CD14-positive monocyte (primary cell): Measurements from ENCODE around the gene PRR36. TPM values are rescaled to one million over a fixed set of nuclear protein-coding genes. Genes with fewer than 3 reads are reported as not detected.

Experiments
- DNase-seq, 3 donors: peaks; one replicate each; pipeline ENCODE4 v3.0.0-alpha.2; 2011 to 2022
- H2AFZ ChIP-seq: 2 replicates; pipeline ENCODE4 v1.6.0; 2012; ENCODE audit warnings: mild to moderate bottlenecking, low read depth, low read length, inconsistent platforms; ENCODE audit not compliant: insufficient read depth, poor library complexity, severe bottlenecking
- H3K27ac ChIP-seq, 2 donors: 1 replicate in 1 of 2; 2 replicates in 1 of 2; pipeline ENCODE4 v1.5.1; 2012 to 2013; ENCODE audit warnings: low read length in 2 of 2, control low read depth in 1 of 2, inconsistent platforms in 1 of 2, low read depth in 1 of 2, mild to moderate bottlenecking in 1 of 2
- H3K27me3 ChIP-seq, 2 donors: one replicate each; pipeline versions ENCODE4 v1.6.0 to v1.6.1; 2011 to 2013; ENCODE audit warnings: low read length in 2 of 2; ENCODE audit not compliant: control insufficient read depth in 2 of 2, insufficient read depth in 2 of 2
- H3K36me3 ChIP-seq, 2 donors: replicated peaks in 1 of 2; 1 replicate in 1 of 2; 2 replicates in 1 of 2; pipeline versions ENCODE4 v1.5.1 to v1.6.1; 2012 to 2013; ENCODE audit warnings: low read length in 2 of 2, control low read depth in 1 of 2, inconsistent platforms in 1 of 2, mild to moderate bottlenecking in 1 of 2; ENCODE audit not compliant: insufficient read depth in 2 of 2, control insufficient read depth in 1 of 2
- H3K4me1 ChIP-seq, 2 donors: 1 replicate in 1 of 2; 2 replicates in 1 of 2; pipeline versions ENCODE4 v1.5.1 to v1.6.1; 2012 to 2013; ENCODE audit warnings: low read length in 2 of 2, control low read depth in 1 of 2, inconsistent platforms in 1 of 2, mild to moderate bottlenecking in 1 of 2, moderate library complexity in 1 of 2; ENCODE audit not compliant: insufficient read depth in 2 of 2, control insufficient read depth in 1 of 2
- H3K4me2 ChIP-seq: replicated peaks from 2 replicates; pipeline ENCODE3; 2012; ENCODE audit warnings: low read length, moderate library complexity, mild to moderate bottlenecking; ENCODE audit not compliant: poor library complexity, severe bottlenecking; ENCODE audit errors: extremely low read depth
- H3K4me3 ChIP-seq, 3 experiments: fragments of 200-600 bp in 1 of 3; sonication (generic) in 1 of 3; replicated peaks in 1 of 3; 1 replicate in 2 of 3; 2 replicates in 1 of 3; pipeline ENCODE4 v1.5.1; 2011 to 2013; ENCODE audit warnings: low read length in 3 of 3, mild to moderate bottlenecking in 3 of 3, control low read depth in 2 of 3, low read depth in 2 of 3, inconsistent platforms in 1 of 3, moderate library complexity in 1 of 3
- H3K79me2 ChIP-seq: 2 replicates; pipeline ENCODE4 v1.6.0; 2012; ENCODE audit warnings: mild to moderate bottlenecking, control low read depth, inconsistent platforms, low read length, moderate library complexity; ENCODE audit not compliant: insufficient read depth
- H3K9ac ChIP-seq: 2 replicates; pipeline ENCODE4 v1.6.0; 2017; ENCODE audit warnings: low read length, mild to moderate bottlenecking; ENCODE audit not compliant: insufficient read depth, poor library complexity, severe bottlenecking
- H3K9me3 ChIP-seq, 2 donors: replicated peaks in 1 of 2; 1 replicate in 1 of 2; 2 replicates in 1 of 2; pipeline versions ENCODE4 v1.5.1 to v1.6.1; 2012 to 2013; ENCODE audit warnings: low read length in 2 of 2, control low read depth in 1 of 2; ENCODE audit not compliant: control insufficient read depth in 1 of 2, insufficient read depth in 1 of 2
- H4K20me1 ChIP-seq: 2 replicates; pipeline ENCODE4 v1.6.0; 2012; ENCODE audit warnings: mild to moderate bottlenecking, low read length, control low read depth, moderate library complexity; ENCODE audit not compliant: insufficient read depth
- H3K27ac Mint-ChIP-seq, 7 donors: one replicate each; pipeline ENCODE4 v1.8.0; 2020; ENCODE audit warnings: mild to moderate bottlenecking in 7 of 7, mixed read lengths in 7 of 7, moderate library complexity in 6 of 7, inconsistent platforms in 2 of 7
- H3K27me3 Mint-ChIP-seq, 3 donors: one replicate each; pipeline ENCODE4 v1.8.0; 2021 to 2022; ENCODE audit warnings: low read depth in 3 of 3, mild to moderate bottlenecking in 3 of 3, mixed read lengths in 3 of 3, moderate library complexity in 3 of 3, inconsistent platforms in 1 of 3
- H3K36me3 Mint-ChIP-seq, 2 donors: one replicate each; pipeline ENCODE4 v1.8.0; 2020; ENCODE audit warnings: mixed read lengths in 2 of 2, inconsistent platforms in 1 of 2, mild to moderate bottlenecking in 1 of 2
- H3K4me1 Mint-ChIP-seq: one replicate; pipeline ENCODE4 v1.8.0; 2020; ENCODE audit warnings: mild to moderate bottlenecking, mixed read lengths
- H3K4me3 Mint-ChIP-seq, 2 donors: one replicate each; pipeline ENCODE4 v1.8.0; 2020; ENCODE audit warnings: mild to moderate bottlenecking in 2 of 2, mixed read lengths in 2 of 2, moderate library complexity in 1 of 2
- H3K9me3 Mint-ChIP-seq, 7 donors: one replicate each; pipeline ENCODE4 v1.8.0; 2020 to 2022; ENCODE audit warnings: mixed read lengths in 7 of 7, mild to moderate bottlenecking in 6 of 7, moderate library complexity in 6 of 7, inconsistent platforms in 2 of 7
- WGBS: methylation state at CpG from one replicate; pipeline ENCODE4 v1.1.5; 2013; ENCODE audit warnings: missing lambda C conversion rate; ENCODE audit not compliant: insufficient coverage; 5-methylcytosine and 5-hydroxymethylcytosine counted together
- intact Hi-C, 2 donors: fragments of 100-400 bp; cut with micrococcal nuclease; formaldehyde crosslinking; loops; one replicate each; pipeline versions ENCODE4 v1.15.0 to v1.15.1; 2023
- polyA plus RNA-seq, 3 donors: library from polyadenylated mRNA; depleted of rRNA in 1 of 3; unstranded in 2 of 3; stranded (reverse) in 1 of 3; fragments of 300-500 nt in 2 of 3; fragments of >200 nt in 1 of 3; fragmentation: Illumina TruSeq in 2 of 3; gene quantifications; 1 replicate in 2 of 3; 2 replicates in 1 of 3; pipeline ENCODE4 v1.2.3, GENCODE V29; 2012 to 2021
- TF ChIP-seq, protein P1 (sequence below): fragments of 200-600 bp; IDR thresholded peaks from one replicate; pipeline ENCODE4 v1.8.0; 2022; ENCODE audit warnings: antibody characterized with exemption, mild to moderate bottlenecking

PRR36 gene
- polyA plus RNA-seq, 3 donors = not detected

DNA sequence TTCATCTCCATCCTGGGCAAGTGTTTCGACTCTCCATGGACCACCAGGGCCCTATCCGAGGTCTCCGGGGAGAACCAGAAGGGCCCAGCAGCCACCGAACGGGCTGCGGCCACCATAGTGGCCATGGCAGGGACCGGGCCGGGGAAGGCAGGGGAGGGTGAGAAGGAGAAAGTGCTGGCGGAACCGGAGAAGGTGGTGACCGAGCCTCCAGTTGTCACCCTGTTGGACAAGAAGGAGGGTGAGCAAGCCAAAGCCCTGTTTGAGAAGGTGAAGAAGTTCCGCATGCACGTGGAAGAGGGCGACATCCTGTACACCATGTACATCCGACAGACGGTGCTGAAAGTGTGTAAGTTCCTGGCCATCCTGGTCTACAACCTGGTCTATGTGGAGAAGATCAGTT, 24.8 kb upstream of the PRR36 start:
- Mint-ChIP-seq H3K4me1 (peaks cover 15% of the 10 kb centered on the region), H3K9me3 (peaks cover 0 to 3% (median 0%) of the 10 kb centered on the region in 7 donors), H3K36me3 (no peaks in the 10 kb centered on the region), H3K27me3 (peaks cover 10 to 11% (median 11%) of the 10 kb centered on the region in 3 donors), H3K27ac (no peak overlapping the region), H3K4me3 (no peak overlapping the region)
- Histone ChIP-seq H3K79me2 (no peaks in the 10 kb centered on the region), H3K9me3 (no peaks in the 10 kb centered on the region), H3K4me2 (no peak overlapping the region), H3K4me3 (no peak overlapping the region), H4K20me1 (no peaks in the 10 kb centered on the region), H2AFZ (no peak overlapping the region), H3K27ac (no peak overlapping the region), H3K36me3 (no peaks in the 10 kb centered on the region), H3K27me3 (peaks cover 0 to 5% of the 10 kb centered on the region in 2 donors), H3K9ac (no peak overlapping the region), H3K4me1 (peaks cover 9 to 12% of the 10 kb centered on the region in 2 donors)
- DNase-seq = no peak
- intact Hi-C loops = no loop called here
- WGBS = 95% methylated on average over 15 of the region's 16 CpGs
- TF ChIP-seq, protein P1, sequence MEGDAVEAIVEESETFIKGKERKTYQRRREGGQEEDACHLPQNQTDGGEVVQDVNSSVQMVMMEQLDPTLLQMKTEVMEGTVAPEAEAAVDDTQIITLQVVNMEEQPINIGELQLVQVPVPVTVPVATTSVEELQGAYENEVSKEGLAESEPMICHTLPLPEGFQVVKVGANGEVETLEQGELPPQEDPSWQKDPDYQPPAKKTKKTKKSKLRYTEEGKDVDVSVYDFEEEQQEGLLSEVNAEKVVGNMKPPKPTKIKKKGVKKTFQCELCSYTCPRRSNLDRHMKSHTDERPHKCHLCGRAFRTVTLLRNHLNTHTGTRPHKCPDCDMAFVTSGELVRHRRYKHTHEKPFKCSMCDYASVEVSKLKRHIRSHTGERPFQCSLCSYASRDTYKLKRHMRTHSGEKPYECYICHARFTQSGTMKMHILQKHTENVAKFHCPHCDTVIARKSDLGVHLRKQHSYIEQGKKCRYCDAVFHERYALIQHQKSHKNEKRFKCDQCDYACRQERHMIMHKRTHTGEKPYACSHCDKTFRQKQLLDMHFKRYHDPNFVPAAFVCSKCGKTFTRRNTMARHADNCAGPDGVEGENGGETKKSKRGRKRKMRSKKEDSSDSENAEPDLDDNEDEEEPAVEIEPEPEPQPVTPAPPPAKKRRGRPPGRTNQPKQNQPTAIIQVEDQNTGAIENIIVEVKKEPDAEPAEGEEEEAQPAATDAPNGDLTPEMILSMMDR = no peak

DNA sequence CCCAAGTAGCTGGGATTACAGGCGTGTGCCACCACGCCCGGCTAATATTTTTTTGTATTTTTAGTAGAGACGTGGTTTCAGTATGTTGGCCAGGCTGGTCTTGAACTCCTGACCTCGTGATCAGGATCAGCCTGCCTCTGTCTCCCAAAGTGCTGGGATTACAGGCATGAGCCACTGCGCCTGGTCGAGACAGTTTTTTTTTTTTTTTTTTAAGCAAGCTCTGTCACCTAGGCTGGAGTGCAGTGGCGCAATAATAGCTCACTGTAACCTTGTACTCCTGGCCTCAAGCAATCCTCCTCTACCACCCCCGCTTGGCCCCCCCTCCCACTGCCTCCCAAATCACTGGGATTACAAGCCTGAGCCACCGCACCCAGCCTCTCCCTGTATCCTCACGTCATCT, 23.1 kb upstream of the PRR36 start:
- Mint-ChIP-seq H3K9me3 (no peaks in the 10 kb centered on the region), H3K27me3 (peaks cover 13 to 24% (median 14%) of the 10 kb centered on the region in 3 donors)
- TF ChIP-seq, protein P1 = no peak

More for the DNA sequence above, 23.1 kb upstream of the PRR36 start:
- H3K9me3 ChIP-seq = no peaks in the 10 kb centered on the region
- no peaks in the 10 kb centered on the region for H3K4me1 ChIP-seq
- intact Hi-C loops = no loop called here
- H3K27me3 ChIP-seq = peaks cover 0 to 8% of the 10 kb centered on the region in 2 donors
- no peak for DNase-seq
- Mint-ChIP-seq H3K4me3 (no peak overlapping the region), H3K4me1 (peaks cover 6% of the 10 kb centered on the region), H3K27ac (no peak overlapping the region), H3K36me3 (no peaks in the 10 kb centered on the region)
- H3K4me3 ChIP-seq = no peak overlapping the region
- WGBS = 86% methylated on average over 6 of the region's 11 CpGs
- no peak overlapping the region for H2AFZ ChIP-seq
- no peaks in the 10 kb centered on the region for H3K36me3 ChIP-seq
- H3K79me2 ChIP-seq = no peaks in the 10 kb centered on the region
- no peaks in the 10 kb centered on the region for H4K20me1 ChIP-seq
- H3K9ac ChIP-seq = no peak overlapping the region
- no peak overlapping the region for H3K27ac ChIP-seq
- H3K4me2 ChIP-seq = no peak overlapping the region
